Stimulated activated CD4-positive, alpha-beta T cell treated with anti-CD3 and anti-CD28 coated beads, Interleukin-4, amount 100 ng/mL, for 48 hours (primary cell): ENCODE data around the gene VEZT.
A peak's percentile ranks its signal among the peaks of the same experiment; 100 is the strongest.
"Not testable (repeated sequence)": the region's sequence is repeated elsewhere in the genome, so short reads cannot be mapped to it uniquely, and the experiment has no call there.

Experiments
- DNase-seq, 2 donors: peaks; one replicate each; pipeline ENCODE4 v3.0.0-alpha.2; 2020; ENCODE audit warnings: low read depth in 2 of 2

VEZT gene, protein sequence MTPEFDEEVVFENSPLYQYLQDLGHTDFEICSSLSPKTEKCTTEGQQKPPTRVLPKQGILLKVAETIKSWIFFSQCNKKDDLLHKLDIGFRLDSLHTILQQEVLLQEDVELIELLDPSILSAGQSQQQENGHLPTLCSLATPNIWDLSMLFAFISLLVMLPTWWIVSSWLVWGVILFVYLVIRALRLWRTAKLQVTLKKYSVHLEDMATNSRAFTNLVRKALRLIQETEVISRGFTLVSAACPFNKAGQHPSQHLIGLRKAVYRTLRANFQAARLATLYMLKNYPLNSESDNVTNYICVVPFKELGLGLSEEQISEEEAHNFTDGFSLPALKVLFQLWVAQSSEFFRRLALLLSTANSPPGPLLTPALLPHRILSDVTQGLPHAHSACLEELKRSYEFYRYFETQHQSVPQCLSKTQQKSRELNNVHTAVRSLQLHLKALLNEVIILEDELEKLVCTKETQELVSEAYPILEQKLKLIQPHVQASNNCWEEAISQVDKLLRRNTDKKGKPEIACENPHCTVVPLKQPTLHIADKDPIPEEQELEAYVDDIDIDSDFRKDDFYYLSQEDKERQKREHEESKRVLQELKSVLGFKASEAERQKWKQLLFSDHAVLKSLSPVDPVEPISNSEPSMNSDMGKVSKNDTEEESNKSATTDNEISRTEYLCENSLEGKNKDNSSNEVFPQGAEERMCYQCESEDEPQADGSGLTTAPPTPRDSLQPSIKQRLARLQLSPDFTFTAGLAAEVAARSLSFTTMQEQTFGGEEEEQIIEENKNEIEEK

DNA sequence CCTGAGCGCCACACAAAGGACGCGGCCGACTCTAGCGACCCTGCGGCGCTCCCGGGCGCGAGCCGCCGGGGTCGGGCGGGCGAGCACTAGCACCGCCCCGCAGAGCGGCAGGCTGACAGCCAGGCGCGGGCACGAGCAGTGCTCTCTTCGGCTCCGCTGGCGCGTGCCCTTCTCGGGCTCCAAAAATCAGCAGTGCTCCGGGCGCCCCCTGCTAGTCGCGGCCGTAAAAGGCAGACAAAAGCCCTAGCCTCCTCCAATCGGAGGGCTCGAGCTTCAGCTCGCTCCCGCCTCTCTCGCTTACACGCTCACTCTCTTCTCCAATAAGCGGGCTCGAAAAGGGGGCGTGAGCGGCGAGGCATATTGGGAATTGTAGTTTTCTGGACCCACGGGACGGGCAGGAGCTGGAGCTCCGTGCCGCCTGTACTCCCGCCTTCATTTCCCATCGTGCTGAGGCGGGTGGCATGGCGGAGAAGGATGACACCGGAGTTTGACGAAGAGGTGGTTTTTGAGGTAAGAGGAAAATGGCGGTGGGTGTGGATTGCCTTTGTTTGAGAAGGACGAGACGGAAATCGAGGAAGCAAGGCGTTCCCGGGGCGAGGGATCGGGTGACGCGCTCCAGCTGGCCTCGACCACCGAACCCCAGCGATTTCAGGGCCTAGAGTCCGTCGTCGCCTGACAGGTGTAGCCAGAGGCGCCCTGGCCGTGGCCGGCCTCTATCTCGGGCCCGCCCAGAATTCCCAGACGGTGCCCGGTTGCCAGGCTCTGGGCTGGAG, at the start of gene VEZT, which contains the start of gene FGD6:
Gene VEZT, plus strand, starts transcription at position 431 of the 773 bp plus-strand sequence. Its CDS starts 44 bp downstream, at position 475.
Gene FGD6, minus strand, starts transcription at position 91 of the 773 bp plus-strand sequence. CDS start 227 bp downstream, outside the sequence.
- peak; percentile 89 to 96 for DNase-seq

DNA sequence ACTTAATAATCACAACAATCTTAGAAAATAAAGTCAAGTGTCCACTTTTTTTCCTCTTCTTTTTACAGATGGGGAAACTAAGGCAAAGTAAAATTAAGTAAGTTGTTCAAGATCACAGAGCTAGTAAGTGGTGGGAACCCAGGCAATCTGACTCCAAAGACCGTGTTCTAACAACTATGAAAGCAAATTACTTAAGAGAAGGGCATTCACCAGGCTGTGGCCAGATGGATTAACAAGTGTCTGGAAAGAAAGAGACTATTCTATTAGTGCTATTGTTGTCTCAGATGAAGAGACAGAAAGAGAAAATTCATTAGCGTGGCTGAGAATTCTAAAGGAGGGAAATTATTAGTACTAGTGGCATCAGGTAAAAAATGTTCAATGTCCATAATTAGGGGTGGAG, 48.9 kb upstream of the VEZT start:
- no peak for DNase-seq

DNA sequence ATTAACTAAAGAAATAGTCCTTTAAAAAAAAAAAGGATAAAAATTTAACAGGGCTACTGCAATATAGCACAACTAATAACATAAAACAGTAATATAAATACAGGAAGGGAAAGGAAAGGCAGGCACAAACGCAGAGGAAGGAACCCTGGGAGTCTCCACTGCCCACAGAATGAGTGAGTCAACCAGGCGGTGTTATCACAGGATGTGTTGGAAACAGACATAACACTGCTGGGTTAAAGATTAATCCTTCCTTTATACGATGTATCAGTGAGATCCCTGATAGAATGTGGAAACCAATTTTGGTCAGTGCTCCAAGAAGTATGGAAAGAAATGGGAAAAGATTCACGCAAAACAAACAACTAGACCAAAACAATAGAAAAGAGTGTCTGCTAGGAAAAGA, 48.2 kb upstream of the VEZT start:
- DNase-seq = no peak

DNA sequence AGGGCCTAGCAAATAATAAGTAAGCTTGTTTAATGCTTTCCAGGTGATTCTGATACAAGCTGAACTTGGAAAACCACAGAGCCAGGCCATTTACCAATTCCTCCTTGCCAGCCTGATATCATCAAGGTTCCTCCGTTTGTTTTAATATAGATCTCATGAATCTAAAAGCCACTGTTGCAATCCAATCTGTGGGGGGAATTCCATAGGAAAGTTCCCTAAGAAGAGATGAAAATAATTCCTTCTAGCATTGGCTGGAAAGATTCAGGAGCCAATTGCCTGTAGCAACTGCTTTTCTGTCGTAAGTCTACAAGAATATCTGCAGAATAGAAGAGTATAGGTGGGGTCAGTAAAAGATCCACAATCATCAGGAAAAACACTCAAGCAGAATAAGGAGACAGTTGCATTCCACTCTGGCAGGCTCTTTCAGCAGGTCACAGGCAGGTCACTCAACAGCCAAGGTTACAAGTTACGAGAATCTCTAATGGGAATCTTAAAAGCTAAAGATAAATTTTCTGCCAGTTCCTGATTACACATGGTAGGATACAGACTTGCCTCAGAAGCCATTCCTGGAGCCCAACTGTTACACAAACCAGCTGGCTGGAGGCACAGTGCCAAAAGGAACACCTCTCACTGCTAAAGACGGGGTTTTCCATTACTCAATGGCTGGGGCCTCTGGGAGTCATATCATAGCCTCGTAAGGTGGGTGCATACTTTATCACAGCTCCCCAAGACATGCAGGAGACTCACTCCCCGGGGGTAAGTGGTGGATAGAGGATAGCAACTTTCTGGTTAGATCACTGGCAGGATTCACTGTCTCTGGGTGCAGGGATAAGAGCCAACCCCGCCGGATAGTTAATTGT, 44.0 kb upstream of the VEZT start:
- DNase-seq = no peak

DNA sequence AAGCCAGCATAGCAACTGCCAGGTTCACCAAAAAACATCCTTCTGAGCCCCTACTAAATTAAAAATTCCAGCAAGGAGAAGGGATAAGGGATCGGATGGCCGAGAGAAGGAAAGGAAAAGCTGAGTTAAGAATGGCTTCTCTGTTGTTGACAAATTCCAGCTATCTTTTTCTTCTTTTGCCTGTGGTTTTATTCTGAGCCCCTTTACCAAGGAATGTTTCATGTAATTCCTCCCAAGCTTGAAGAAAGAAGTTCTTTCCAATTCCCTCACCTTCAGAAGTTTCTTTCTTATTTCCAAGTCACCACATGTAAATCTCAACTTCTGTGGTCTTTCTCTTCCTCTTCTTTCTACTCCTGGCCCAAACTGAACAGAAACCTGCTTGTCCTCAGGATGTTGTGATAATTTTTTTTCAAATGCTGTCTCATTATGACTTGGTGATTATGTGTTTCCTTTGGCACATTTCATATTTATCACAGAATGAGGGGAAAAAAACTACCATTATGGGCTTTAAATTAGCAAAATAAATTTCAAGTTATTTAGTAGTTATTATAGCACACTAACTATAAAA, 40.3 kb upstream of the VEZT start:
- DNase-seq = no peak

DNA sequence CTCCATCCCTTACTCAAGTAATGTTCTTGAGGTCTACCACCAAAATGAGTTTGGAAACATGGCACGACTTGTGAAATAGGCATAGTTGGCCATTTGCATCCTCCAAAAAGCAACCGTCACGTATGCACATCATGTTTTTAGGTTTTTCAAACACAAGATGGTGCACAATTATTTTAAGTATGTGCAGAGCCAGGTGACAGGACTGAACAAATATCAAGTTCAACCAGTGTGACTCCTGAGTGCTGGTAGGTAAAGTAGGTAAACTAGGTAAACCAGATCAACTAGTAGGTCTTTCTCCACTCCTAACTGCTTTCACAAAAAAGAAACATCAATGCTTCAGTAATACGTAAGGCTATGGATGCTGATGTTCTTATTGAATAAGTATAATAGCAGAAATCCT, 39.5 kb upstream of the VEZT start:
- no peak for DNase-seq

DNA sequence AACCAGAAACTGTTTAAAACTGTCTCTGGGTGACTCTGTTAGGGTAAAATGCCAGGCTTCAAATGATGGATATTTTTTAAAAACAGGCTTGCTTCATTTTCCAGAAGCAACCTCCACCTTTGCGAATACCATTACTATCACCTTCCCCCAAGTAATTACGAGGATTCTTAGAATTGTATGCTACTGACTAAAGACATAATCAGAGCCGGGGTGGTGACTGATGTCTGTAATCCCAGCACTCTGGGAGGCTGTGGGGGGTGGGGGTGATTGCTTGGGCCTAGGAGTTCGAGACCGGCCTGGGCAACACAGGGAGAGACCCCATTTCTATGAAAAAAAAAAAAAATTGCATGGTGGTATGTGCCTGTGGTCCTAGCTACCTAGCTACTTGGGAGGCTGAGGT, 38.6 kb upstream of the VEZT start:
- no peak for DNase-seq

DNA sequence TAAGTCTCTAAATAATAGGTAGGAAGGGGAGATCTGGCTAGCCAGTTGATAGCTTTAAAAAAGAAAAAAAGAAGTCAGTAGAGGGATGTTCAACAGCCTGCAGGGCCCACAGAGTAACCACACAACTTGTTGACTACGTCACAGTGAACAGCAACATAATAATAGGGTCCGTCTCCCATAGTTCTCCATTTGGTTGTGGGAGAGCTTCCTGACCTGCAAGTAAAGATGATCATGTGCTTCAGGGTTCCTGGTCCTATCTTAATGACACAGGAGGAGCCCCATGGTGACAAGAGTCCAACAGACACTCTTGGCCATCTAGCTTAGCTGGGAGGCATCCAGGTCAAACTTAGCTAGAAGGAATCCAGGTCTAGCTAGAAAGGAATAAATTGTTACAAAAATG, 36.5 kb upstream of the VEZT start:
- DNase-seq = no peak

DNA sequence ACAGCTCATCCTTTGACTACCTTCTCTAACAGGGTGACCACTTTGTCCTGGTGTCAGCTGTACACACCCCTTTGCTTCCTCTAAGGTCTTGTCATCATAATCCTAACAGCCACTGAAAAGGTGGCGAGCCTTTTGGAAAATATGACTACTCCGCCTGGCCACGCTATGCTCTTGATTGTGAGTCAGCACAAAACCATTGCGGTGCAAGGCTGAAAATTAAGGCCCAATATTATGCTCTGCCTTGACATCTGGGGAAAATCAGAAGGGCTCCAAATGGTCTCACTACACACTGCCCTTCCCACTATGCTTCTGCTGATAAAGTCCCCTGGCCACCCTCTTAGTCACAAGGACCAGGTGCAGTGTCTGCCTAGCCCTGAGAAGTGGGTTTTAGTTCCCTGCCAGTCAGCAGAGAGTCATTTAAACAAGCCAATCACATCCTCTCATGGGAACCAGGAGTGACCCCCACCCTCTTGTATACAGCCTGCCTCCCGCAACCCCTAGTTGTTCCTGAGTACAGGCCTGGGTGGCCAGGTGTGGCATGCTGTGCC, 34.7 kb upstream of the VEZT start:
- DNase-seq = peak in 1 of 2 donors; percentile 4

DNA sequence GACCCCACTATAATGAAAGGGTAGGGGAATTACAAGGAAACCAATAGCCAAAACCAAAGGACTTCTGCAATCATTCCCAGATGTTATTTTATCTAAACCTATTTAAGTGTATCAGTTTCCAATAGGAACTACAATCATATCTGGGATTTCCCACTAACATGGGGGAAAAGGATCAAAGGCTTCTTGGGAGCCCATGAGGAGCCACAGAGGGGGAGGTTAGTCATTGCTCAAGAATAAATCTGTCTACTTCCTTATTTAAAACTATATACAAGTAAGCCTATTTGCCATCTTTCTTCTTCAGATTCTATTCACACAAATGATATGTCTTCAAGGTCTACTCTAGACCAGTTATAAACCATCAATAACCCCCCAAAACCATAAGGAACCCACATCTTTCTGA, 33.5 kb upstream of the VEZT start:
- DNase-seq = no peak

DNA sequence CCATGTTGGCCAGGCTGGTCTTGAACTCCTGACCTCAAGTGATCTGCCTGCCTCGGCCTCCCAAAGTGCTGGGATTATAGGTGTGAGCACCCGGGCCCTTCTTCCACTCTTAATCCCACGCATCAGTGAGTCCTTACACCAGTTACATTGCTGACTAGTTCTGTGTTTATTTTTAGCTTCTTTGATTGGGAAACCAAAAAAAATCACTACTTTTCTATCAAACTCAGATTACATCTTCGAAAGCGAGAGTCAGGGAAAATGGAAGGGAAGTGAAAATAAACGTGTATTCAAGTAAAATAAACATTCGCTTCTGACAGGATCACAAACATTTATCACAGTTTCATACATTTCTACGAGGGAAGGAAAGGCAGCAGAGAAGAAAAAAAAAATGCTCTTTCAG, 32.5 kb upstream of the VEZT start:
- DNase-seq = no peak

DNA sequence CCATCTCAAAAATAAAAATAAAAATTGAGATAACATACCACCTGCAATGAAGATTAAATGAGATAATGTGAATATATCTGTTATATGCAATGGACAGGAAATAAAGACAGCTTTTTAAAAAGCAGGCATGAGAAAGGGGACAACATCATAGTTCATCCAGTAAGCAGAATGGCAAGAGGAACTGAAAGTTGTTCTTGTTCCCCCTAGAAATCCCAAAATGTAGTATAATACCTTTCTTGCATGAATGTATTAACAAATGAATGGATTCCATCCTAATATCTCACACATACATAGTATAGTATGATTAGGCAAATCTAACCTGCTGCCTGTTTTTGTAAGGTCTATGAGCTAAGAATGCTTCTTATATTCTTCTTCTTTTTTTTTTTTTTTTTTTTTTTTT, 31.8 kb upstream of the VEZT start:
- DNase-seq = no peak

DNA sequence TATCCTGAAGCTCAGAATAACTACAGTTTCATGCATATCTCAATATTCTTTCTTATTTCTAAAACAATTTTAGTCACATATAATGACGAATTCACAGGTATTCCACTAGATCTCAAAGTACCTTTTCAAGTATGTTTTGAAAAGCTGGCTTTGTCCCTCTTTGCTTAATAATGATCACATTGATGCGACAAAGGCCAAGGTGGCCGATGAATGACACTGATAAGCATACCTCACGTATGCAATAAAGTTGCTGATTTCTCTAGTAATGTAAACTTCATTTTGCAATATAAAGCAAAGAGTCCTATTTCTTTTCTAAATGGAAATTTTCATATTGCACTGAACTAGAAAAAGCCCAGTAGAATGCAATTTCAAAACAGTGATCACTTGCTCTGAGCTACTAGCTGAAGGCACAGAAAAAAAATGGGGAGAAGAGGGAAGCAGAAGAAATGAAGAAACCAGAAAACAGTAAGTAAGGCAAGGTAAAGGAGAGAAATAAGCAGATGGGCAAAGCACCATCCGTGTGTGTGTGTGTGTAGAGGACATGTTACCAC, 29.7 kb upstream of the VEZT start:
- no peak for DNase-seq

DNA sequence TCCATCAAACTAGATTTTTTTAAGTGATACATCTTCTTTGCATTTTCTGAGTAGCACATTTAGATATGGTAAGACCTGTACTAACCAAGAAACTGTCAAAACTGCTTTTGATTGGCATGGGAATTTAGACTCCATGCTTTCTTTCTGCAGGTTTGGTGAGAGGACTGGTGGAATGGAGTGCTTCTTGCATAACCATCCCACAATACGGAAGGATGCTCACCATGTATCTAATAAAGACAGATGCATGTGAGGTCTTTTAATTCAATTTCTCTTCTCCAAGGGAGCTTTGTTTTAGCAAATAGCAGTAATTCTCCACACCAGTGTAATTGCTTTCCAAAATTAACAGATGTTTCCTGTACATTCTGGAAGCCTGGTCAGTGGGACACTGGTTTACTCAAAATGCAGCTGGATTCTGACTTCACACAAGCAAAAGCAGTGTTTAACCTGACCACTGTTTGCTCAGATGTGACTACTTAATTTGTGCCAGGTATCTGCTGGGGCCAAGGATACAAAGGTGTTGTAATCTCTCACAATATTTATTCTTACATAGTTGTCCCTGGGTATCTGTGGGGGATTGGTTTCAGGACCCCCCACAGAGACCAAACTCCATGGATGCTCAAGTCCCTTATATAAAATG, 26.4 kb upstream of the VEZT start:
- DNase-seq = no peak

DNA sequence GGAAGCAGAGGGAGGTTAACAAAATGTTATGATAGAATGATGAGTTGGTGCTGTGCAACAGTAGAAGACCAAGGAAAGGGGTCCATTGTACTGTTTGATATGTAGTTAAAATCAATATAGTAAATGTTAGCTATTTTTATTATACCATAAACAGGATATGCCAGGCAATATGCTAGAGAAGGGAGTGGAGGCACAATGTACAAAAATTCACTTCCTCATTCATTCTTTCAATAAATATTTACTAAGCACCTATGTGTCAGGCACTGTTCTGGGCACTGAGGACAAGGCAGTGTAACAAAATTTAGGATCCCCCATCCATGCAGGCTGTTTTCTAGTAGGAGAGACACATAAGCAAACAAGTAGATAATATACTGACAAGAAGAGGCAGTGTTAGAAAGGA, 25.3 kb upstream of the VEZT start:
- DNase-seq = no peak

DNA sequence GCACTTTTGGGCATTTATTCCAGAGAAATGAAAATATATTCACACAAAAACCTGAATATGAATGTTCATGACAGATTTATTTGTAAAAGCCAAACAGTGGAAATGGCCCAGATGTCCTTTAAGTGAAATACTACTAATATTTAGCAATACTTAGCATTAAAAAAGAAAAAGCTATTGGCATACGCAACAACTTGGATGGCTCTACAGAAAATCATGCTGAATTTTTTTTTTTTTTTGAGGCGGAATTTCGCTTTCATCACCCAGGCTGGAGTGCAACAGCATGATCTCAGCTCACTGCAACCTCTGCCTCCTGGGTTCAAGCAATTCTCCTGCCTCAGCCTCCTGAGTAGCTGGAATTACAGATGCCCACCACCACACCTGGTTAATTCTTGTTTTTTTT, 24.5 kb upstream of the VEZT start:
- no peak for DNase-seq

DNA sequence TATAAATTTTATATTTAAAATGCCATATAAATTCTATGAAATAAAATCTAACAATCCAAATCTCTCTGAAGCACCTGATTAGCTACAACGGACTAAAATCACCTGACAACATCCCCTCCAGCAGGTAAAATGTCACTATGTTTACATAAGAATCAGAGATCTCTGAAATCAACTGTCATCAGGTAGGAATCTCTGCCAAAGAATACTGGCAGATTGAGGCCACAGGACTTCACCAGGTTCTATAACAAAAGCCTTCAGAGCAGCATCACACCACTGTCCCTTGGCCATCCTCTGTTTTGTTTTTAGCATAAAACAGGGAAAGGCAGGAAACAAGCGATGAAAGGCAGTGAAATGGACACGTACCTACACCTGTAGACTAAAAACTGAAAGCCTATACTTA, 22.5 kb upstream of the VEZT start:
- DNase-seq = no peak

DNA sequence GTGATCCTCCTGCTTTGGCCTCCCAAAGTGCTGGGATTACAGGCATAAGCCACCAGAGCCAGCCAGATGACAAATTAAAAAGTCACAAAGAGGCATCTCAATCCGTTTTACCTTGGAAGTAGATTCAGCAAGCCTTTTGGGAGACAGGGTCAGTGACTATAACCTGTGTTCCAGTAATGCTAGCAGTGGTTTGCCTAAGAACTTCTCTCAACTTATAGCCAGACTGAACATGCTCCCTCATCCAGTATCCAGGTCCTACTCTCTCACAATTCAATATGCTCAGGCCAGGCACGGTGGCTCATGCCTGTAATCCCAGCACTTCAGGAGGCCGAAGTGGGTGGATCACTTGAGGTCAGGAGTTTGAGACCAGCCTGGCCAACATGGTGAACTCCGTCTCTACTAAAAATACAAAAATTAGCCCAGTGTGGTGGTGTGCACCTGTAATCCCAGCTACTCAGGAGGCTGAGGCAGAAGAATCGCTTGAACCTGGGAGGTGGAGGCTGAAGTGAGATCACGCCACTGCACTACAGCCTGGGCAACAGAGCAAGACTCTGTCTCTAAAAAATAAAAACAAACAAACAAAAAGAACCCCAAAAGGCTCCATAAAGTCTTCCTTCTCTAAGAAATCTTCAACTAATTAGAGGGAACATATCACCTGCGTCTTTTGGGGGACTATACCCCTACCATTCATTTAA, 20.6 kb upstream of the VEZT start:
- not testable (repeated sequence) for DNase-seq

DNA sequence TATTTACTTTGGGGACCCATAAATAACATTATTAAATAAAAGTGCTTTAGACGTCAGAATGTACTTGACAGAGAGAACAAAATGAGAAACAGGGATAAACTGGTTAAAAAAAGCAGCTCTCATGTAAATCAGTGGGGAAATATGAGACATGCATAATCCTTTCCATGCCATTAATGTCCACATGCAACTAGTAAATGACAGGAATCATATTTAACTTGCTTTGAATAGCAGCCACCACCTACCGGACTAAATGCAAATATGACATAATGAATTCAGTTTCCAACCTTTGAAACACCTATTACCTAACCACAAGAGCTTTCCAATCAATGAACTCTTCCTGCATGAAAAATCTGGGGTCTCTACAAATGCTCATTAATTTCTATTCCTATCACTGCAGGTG, 20.0 kb upstream of the VEZT start:
- no peak for DNase-seq
